Neural cell (in vitro differentiated cells): ENCODE results near the gene SSBP2.

Experiments
- EZH2 ChIP-seq: fragments of 200-600, 300-800 bp; shearing (Covaris generic), sonication (generic); IDR thresholded peaks from 2 replicates; pipeline ENCODE4 v1.6.1; 2014; ENCODE audit warnings: antibody characterized with exemption, low read length, borderline replicate concordance, mild to moderate bottlenecking; ENCODE audit not compliant: insufficient read depth, poor library complexity, severe bottlenecking
- POLR2AphosphoS5 ChIP-seq: IDR thresholded peaks from 2 replicates; pipeline ENCODE4 v1.6.1; 2012
- TAF1 ChIP-seq: IDR thresholded peaks from 2 replicates; pipeline ENCODE4 v1.6.1; 2012; ENCODE audit warnings: low read depth
- TF ChIP-seq, protein P1 (sequence below): fragments of 450-650 bp; IDR thresholded peaks from 2 replicates; pipeline ENCODE4 v1.5.1; 2014; ENCODE audit warnings: antibody characterized with exemption, mild to moderate bottlenecking, moderate library complexity; ENCODE audit not compliant: poor library complexity, severe bottlenecking

DNA sequence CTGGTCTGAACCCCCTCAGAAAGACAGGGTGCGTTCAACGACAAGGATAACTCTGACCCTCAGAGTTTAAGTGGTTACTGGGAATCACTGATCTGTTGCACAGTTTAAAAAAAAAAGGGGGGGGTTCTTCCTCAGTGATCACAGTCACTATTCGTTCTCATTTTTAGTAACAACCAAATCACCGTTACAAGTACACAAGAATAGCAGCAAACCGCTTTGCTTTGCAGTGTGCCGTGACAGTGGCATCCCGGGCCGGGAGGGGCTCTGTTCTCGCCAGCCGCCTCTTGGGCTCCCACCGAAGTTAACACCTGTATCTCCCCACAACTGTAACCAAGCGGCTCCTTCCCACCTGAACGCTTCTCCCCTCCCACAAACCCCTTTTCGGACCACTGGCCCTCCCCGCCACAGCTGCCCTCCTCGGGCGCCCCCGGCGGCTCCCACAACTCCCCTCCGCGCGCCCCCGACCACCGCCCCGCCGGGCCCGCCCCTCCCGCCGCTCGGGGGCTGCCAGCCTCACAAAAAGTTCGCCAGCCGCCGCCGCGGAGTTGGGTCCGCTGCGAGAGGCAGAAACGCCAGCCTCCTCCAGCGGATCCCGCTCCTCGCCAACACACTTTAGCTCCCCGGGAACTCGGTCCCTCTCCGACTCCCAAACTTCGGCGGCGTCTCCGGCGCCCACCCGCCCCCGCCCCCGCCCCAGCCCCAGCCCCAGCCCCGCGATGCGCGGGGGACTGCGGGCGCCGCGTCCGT lies 1.2 kb downstream of the SSBP2 start:
- TF ChIP-seq, protein P1, sequence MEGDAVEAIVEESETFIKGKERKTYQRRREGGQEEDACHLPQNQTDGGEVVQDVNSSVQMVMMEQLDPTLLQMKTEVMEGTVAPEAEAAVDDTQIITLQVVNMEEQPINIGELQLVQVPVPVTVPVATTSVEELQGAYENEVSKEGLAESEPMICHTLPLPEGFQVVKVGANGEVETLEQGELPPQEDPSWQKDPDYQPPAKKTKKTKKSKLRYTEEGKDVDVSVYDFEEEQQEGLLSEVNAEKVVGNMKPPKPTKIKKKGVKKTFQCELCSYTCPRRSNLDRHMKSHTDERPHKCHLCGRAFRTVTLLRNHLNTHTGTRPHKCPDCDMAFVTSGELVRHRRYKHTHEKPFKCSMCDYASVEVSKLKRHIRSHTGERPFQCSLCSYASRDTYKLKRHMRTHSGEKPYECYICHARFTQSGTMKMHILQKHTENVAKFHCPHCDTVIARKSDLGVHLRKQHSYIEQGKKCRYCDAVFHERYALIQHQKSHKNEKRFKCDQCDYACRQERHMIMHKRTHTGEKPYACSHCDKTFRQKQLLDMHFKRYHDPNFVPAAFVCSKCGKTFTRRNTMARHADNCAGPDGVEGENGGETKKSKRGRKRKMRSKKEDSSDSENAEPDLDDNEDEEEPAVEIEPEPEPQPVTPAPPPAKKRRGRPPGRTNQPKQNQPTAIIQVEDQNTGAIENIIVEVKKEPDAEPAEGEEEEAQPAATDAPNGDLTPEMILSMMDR = no peak
- no peak for TF ChIP-seq TAF1
- no peak for TF ChIP-seq EZH2
- no peak for TF ChIP-seq POLR2AphosphoS5
